Stimulated activated naive CD8-positive, alpha-beta T cell treated with anti-CD3 and anti-CD28 coated beads, Interleukin-15, amount 100 ng/mL, for 72 hours (primary cell): ENCODE results near the gene TEC.

ENCODE experiments used
- ATAC-seq: fragments of 150-1000 bp; cut with Tn5 transposase; 2 replicates; pipeline ENCODE4 v1.10.0; 2021; ENCODE audit warnings: mild to moderate bottlenecking, moderate library complexity
- DNase-seq, 2 donors: peaks; one replicate each; pipeline ENCODE4 v3.0.0; 2021 to 2022
- H3K27ac Mint-ChIP-seq, 2 donors: one replicate each; pipeline ENCODE4 v1.8.0; 2022; ENCODE audit warnings: mild to moderate bottlenecking in 2 of 2, mixed read lengths in 2 of 2, moderate library complexity in 2 of 2
- H3K27me3 Mint-ChIP-seq: one replicate; pipeline ENCODE4 v1.8.0; 2022; ENCODE audit warnings: mixed read lengths
- H3K4me1 Mint-ChIP-seq: one replicate; pipeline ENCODE4 v1.8.0; 2022; ENCODE audit warnings: mild to moderate bottlenecking, mixed read lengths
- H3K4me3 Mint-ChIP-seq, 2 donors: one replicate each; pipeline ENCODE4 v1.8.0; 2022; ENCODE audit warnings: mild to moderate bottlenecking in 2 of 2, mixed read lengths in 2 of 2, moderate library complexity in 1 of 2
- H3K9me3 Mint-ChIP-seq, 2 donors: one replicate each; pipeline ENCODE4 v1.8.0; 2022; ENCODE audit warnings: mixed read lengths in 2 of 2

Gene TEC

DNA sequence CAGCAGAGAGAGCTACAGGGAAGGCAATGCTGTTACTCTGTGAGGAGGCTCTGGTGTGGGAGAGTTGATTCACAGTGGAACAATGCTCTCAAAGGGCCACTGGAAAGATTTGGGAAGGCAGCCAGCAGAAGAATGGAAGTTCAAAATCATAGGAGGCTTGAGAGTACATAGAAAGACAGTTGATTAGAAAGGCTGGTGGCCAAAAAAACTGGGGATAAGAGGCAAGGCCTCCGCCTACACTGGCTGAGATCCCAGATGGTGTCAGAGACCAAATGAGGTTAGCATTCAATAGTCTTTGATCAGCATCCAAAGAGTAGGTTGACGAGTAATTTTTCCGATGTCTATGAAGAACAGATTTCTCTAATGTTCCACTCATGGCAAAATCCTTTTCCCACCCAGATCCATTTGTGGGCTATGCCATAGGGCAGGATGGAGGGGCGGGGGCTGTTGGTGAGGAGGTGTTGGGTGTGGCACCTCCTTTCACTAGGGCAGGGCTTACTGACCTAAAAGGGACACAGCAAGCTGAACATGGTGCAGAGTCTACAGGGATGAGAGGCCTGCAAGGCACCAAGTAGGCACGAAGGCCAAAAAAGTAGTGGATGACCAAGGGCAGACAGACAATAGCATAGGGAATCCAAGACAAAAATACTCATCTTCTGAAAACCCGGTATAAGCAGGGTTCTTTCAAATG is 15.1 kb downstream of the TEC start:
- ATAC-seq: no peak
- Mint-ChIP-seq H3K9me3 (no peaks in the 10 kb centered on the region), H3K4me1 (peaks cover 10% of the 10 kb centered on the region), H3K4me3 (no peak overlapping the region), H3K27me3 (no peaks in the 10 kb centered on the region), H3K27ac (no peak overlapping the region)
- DNase-seq: no peak

DNA sequence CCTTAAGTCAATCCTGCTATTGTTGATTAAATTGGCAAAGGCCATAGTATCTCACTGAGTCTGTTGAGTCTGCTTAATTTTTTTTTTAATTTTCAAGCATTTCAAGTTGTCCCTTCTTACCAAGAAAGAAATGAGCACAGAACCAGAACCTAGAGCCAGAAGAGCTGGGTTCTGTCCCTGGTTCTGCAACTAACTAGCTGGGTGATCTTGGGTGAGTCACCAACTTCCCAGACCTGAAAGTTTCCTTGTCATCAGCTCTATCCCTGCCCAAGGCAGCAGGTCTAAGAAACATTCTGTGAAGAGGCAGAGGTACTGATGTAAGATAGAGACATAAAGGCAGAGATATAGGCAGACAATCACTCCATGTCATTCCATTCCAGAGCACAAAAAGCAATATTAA is 17.3 kb downstream of the TEC start:
- no peak for ATAC-seq
- no peak overlapping the region for H3K27ac Mint-ChIP-seq
- no peak overlapping the region for H3K4me3 Mint-ChIP-seq
- H3K9me3 Mint-ChIP-seq: no peaks in the 10 kb centered on the region
- DNase-seq: no peak
- no peaks in the 10 kb centered on the region for H3K27me3 Mint-ChIP-seq
- no peaks in the 10 kb centered on the region for H3K4me1 Mint-ChIP-seq

DNA sequence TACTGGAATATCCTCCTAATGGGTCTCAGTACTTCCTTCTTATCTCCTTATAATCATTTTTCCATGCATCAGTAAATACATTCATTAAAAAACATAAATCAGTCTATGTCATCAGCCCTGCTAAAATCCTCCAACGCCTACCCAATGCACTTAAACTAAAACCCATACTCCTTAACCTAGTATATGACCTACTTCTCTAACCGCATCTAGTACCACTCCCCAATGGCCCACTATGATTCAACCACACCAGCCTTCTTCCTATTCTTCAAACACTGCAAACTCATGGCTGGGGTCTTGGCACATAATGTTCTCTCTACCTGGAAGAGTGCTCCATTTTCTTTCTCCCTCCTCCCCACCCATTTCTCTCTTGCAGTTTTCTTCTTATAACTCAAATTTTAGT is 18.7 kb downstream of the TEC start:
- ATAC-seq (no peak), DNase-seq (no peak)
- H3K9me3 Mint-ChIP-seq: no peaks in the 10 kb centered on the region
- no peaks in the 10 kb centered on the region for H3K27me3 Mint-ChIP-seq
- no peaks in the 10 kb centered on the region for H3K4me1 Mint-ChIP-seq
- H3K27ac Mint-ChIP-seq: peak overlapping the region in 1 of 2 donors; percentile 20
- H3K4me3 Mint-ChIP-seq: no peak overlapping the region

DNA sequence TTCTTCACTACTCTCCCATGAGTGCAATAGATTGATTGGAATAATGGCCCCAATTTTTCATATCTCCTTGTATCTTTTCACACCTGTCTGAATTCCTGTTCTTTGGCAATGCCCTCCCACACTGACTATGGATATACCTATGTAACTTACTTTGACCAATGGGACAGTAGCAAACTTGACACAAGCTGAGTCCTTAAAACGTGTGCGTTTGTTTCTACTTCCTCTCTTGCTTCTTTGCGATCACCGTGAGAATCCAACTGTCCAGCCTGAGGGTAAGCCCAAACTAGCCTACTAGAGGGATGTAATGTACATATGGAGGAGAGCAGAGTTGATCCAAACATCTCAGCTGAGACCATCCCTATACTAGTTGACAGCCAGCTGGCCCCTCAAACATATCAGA is 19.3 kb downstream of the TEC start:
- Mint-ChIP-seq H3K4me1 (no peaks in the 10 kb centered on the region), H3K4me3 (no peak overlapping the region), H3K27me3 (no peaks in the 10 kb centered on the region), H3K27ac (no peak overlapping the region), H3K9me3 (no peaks in the 10 kb centered on the region)
- ATAC-seq (no peak), DNase-seq (no peak)

DNA sequence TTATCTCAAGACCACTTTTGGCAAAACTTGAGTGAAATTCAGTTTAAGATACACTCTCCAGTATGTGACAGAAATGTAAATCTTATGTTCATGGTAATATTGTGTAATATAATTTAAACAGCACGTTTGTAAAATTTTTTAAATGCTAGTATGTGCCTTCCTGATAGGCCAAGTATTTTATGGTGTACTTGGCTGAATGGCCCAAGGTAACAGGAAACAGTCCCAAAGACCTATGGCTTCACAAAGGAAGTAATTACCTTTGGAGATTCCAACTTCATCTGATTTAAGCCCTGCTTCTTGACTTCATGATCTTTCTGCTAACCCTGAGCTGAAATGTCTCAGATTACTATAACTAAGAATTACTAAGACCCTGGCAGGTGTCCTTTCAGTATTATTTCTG is 20.3 kb downstream of the TEC start:
- no peak for ATAC-seq
- H3K4me1 Mint-ChIP-seq: no peaks in the 10 kb centered on the region

DNA sequence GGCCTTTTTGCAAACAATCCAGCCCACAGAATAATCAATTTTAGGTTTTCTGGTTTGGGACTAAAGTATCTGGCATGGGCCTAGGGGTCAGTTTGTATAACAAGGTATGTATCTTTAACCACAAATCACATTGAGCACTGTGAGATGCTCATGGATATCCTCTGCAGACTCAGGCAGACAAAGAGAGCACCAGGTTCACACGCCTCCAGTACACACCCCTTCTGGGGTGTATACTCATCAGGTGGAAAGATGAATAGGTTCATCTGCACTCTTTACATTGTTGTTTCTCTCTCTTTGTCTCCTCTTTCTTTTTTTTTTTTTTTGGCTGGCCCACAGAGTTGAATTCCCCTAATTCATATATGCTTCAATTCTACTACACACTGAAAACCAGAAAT is 21.1 kb downstream of the TEC start:
- no peak for ATAC-seq
- H3K4me1 Mint-ChIP-seq: no peaks in the 10 kb centered on the region
- no peak for DNase-seq
- H3K4me3 Mint-ChIP-seq: no peak overlapping the region
- H3K9me3 Mint-ChIP-seq: no peaks in the 10 kb centered on the region
- peak overlapping the region in 1 of 2 donors; percentile 68 for H3K27ac Mint-ChIP-seq
- no peaks in the 10 kb centered on the region for H3K27me3 Mint-ChIP-seq

More for the DNA sequence above, 20.3 kb downstream of the TEC start:
- no peak for DNase-seq
- no peak overlapping the region for H3K27ac Mint-ChIP-seq
- no peak overlapping the region for H3K4me3 Mint-ChIP-seq
- no peaks in the 10 kb centered on the region for H3K27me3 Mint-ChIP-seq
- no peaks in the 10 kb centered on the region for H3K9me3 Mint-ChIP-seq

DNA sequence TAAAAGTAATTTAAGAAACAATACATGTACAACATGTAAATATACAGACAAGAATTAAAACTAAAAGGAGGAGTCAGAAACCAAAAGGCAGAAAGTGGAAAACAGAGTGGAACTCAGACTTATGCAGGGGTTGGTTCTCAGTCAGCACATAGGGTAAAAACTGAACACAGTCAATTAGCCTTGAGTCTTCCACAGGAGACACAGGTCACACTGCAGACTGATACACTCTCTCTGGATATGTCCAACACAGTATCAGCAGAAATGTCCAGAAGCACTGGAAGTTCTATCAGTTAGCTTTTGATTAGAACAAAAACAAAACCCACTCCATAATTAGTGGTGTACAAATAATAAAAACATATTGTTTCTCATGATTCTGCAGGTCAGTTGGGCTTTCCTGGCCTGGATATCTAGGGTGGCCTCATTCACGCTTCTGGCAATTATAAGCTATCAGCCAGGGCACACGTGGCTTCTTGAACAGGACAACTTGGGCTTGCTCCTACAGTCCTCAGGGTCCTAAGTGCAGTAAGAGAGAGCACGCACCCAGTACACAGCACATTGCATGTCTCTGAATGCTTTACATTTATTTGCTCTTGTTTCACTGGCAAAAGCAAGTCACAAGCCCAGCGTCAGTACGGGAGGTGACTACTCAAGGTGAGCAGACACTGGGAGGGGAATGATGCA is 21.6 kb downstream of the TEC start:
- ATAC-seq (no peak), DNase-seq (no peak)
- Mint-ChIP-seq H3K4me1 (no peaks in the 10 kb centered on the region), H3K4me3 (no peak overlapping the region), H3K27me3 (no peaks in the 10 kb centered on the region), H3K27ac (no peak overlapping the region), H3K9me3 (no peaks in the 10 kb centered on the region)

DNA sequence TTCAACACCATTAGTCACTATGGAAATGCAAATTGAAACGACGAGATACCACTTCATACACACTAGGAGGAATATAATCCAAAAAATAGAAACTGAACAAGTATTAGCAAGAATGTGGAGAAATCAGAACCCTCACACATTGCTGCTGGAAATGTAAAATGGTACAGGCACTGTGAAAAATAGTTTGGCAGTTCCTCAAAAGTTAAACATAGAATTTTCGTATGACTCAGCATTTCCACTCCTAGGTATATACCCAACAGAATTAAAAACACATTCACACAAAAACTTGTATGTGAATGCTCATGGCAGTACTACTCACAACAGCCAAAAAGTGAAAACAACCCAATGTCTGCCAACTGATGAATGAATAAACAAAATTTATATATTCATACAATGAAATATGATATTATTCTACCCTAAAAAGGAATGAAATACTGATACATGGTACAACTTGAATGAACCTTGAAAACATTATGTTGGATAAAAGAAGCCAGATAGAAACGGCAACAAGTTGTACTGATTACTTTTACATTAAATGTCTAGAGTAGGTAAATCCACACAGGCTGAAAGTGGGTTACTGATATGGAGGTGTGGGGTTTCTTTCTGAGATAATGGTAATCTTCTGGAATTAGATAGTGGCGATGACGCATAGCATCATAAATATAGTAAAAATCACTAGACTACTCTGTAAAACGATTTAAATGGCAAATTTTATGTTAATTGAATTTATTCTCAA is 22.3 kb downstream of the TEC start:
- Mint-ChIP-seq H3K4me3 (no peak overlapping the region), H3K9me3 (no peaks in the 10 kb centered on the region), H3K27me3 (no peaks in the 10 kb centered on the region), H3K4me1 (no peaks in the 10 kb centered on the region), H3K27ac (no peak overlapping the region)
- no peak for DNase-seq
- ATAC-seq: no peak

DNA sequence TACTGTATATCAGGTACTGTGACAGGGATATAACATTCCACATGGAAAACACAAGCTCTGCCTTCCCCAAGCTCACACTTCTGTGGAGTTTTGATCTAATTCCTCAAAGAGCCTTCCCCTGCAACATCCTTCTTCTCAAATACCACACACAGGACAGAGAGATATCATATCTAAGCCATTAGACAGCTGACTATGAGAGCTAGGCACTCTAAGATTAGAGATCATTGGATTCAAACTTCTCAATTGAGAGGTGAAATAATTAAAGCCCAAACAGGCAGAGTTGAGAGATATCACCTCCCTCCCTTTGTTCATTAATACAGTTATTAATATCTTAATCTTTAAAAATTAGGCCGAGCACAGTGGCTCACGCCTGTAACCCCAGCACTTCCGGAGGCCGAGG is 25.0 kb downstream of the TEC start:
- H3K4me1 Mint-ChIP-seq: no peaks in the 10 kb centered on the region
- no peak for DNase-seq
- H3K9me3 Mint-ChIP-seq: no peaks in the 10 kb centered on the region
- ATAC-seq: no peak
- no peak overlapping the region for H3K27ac Mint-ChIP-seq
- H3K27me3 Mint-ChIP-seq: no peaks in the 10 kb centered on the region
- no peak overlapping the region for H3K4me3 Mint-ChIP-seq

DNA sequence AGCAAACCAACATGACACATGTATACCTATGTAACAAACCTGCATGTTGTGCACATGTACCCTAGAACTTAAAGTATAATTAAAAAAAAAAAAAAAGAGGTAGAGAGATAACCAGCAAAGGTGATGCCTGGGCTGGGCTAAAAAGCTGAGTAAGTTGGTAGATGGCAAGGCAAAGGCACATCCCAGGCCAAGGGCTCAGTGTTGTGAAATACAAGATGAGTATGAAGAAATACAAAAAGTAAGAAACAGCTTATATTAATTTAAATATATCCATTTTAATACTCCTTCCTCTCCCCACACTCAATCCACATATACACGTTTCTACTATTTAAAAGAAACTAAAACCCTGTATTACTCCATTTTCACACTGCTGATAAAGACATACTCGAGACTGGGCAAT is 25.8 kb downstream of the TEC start:
- Mint-ChIP-seq H3K4me1 (no peaks in the 10 kb centered on the region), H3K4me3 (no peak overlapping the region), H3K9me3 (no peaks in the 10 kb centered on the region), H3K27ac (no peak overlapping the region), H3K27me3 (no peaks in the 10 kb centered on the region)
- DNase-seq: no peak
- no peak for ATAC-seq

DNA sequence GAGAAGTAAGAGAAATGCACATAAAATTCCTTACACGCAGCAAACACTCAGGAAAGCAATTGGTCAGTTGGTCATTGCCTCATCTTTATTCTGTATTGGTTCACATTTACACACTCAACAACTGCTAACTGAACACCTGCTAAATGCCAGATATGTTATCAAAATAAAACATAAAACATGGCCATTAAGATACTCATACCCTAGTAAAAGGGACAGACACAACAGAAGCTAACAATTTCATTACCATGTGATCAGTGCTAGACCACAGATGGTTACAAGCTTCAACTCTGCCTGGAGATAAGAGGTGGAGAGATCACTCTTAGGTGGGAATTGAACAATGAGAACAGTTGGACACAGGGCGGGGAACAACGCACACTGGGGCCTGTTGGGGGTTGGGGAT is 26.2 kb downstream of the TEC start:
- Mint-ChIP-seq H3K4me3 (no peak overlapping the region), H3K27ac (no peak overlapping the region), H3K9me3 (no peaks in the 10 kb centered on the region), H3K4me1 (no peaks in the 10 kb centered on the region), H3K27me3 (no peaks in the 10 kb centered on the region)
- no peak for ATAC-seq
- DNase-seq: no peak

DNA sequence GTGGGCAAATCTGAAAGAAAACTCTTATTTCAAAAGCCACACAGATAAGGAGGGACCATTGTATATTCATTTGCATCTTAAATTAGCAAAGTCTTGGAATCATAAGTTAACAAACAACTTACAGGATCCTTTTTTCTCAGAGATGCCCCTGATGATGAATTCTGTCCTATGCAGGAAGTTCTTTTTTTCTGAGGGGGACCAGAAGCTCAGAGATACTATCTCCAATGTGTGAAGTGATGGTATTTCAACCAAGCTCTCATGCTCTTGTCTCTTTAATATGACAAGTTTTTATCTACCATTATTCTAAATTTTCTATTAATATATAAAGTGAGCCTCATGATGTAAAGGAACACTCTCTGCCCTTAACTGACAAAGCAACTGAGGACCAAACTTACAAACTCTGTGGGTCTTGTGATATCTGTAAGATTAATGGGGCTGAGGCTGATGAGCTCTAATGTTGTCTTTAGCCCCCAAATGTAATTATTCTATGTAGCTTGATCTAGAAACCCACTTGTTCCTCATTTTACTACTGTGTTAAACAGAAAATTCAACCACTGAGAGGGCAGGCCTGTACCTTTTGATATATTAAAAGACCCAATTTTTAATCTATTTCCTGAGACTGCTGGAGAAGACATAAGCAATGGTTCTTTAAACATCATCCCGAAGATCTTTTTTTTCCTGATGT is 27.0 kb downstream of the TEC start:
- no peak overlapping the region for H3K4me3 Mint-ChIP-seq
- ATAC-seq (no peak), DNase-seq (no peak)
- H3K9me3 Mint-ChIP-seq: no peaks in the 10 kb centered on the region
- no peaks in the 10 kb centered on the region for H3K4me1 Mint-ChIP-seq
- H3K27ac Mint-ChIP-seq: no peak overlapping the region
- H3K27me3 Mint-ChIP-seq: no peaks in the 10 kb centered on the region

DNA sequence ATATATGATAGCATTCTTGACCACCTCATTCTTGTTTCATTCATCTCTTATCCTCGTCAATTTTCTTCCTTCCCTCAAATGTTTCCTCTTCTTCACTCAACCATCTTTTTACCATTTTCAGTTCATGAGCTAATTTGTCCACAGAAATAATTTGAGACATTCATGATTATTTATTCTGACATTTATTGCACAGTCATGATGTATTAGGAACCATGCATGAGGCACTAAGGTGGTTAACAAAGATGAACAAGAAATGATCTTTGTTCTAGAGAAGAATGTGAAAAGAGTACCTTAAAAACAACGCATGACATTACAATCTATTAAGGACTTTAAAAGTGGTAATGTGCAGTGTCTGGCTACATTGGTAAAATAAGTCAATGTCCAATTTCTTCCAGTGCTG is 27.9 kb downstream of the TEC start:
- Mint-ChIP-seq H3K9me3 (no peaks in the 10 kb centered on the region), H3K4me3 (no peak overlapping the region), H3K27me3 (no peaks in the 10 kb centered on the region), H3K27ac (no peak overlapping the region), H3K4me1 (no peaks in the 10 kb centered on the region)
- no peak for ATAC-seq
- DNase-seq: no peak

DNA sequence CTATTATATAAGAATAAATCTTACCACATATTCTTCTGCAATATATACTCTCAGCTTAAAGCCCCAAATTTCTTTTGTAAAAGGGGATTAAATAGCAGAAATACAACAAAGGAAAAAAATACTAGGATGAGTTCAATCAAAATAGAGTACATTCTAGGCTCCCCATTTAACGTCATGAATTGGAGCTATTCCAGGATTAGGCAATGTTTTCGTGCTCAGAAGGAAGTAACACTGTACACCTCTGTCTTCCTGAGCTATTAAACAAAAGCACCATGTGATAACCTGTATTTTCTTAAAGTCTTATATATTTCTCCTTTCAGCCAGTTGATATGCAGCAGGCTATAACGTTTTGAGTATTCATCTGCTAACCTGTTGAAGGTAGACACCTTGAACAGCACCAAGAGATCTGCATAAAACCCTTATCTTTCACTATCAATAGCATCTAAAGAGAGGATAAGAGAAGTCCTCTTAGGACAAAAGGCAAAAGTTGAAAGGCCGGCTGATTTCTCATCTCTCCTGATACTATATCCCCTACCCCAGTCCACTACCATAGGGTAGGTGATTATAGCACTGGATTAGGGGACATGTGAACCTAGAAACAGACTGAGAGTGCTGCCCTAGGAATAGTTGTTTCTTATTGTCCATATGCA is 31.5 kb downstream of the TEC start:
- Mint-ChIP-seq H3K4me3 (no peak overlapping the region), H3K9me3 (no peaks in the 10 kb centered on the region), H3K27ac (no peak overlapping the region), H3K27me3 (no peaks in the 10 kb centered on the region), H3K4me1 (peaks cover 13% of the 10 kb centered on the region)
- DNase-seq (no peak), ATAC-seq (no peak)

DNA sequence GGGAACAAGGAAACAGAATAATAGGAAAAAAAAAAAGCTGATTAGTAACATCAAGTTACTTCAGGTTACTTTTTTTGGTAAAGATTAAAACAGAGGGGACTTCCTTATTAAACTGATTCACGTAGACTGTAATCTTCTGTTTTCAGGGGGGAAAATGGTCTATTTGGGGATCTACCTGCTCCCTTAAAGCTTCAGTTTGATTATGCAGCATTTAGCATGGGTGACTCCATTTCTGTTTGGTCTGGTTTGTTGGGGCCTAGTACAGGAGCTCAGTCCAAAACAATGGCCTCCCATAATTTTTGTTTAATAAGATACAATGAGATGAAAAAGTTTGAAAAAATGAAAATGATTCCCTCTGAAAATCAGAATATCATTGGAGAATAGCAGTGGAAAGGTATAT is 34.6 kb downstream of the TEC start:
- DNase-seq: no peak
- H3K4me3 Mint-ChIP-seq: no peak overlapping the region
- H3K9me3 Mint-ChIP-seq: peaks cover 0 to 3% of the 10 kb centered on the region in 2 donors
- H3K27ac Mint-ChIP-seq: no peak overlapping the region
- no peak for ATAC-seq
- peaks cover 13% of the 10 kb centered on the region for H3K4me1 Mint-ChIP-seq
- no peaks in the 10 kb centered on the region for H3K27me3 Mint-ChIP-seq
